ENCODE measurements around the gene ZC3H13.

ZC3H13 gene

GRCh38 chr13:45940061-45940460 is 112.5 kb downstream of the ZC3H13 start:
- no peak for DNase-seq (ENCODE audit: low read depth in 2 of 2)

DNA sequence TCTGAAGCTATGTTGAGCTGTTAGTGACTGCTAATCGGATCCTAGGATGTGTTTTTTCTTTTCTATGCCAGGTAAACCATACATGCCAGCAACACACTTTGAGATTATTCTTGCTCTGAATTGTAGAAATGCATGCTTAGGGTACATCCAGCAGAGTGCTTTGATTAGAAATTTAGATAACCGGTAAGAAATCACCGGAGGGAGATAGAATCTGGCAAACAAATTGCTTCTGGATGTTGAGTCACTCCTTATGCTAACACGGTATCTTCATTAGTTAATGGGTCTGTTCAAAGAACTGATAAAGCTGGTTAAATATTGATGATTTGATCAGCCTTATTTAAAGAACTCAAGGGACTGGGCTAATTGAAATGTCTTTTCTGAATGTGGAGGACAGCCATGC is 115.9 kb downstream of the ZC3H13 start:
- DNase-seq (ENCODE audit: low read depth in 2 of 2) = no peak

- DNase-seq (ENCODE audit: low read depth in 2 of 2) = no peak
These were observed 118.3 kb downstream of the ZC3H13 start for GRCh38 chr13:45934283-45934682.

DNA sequence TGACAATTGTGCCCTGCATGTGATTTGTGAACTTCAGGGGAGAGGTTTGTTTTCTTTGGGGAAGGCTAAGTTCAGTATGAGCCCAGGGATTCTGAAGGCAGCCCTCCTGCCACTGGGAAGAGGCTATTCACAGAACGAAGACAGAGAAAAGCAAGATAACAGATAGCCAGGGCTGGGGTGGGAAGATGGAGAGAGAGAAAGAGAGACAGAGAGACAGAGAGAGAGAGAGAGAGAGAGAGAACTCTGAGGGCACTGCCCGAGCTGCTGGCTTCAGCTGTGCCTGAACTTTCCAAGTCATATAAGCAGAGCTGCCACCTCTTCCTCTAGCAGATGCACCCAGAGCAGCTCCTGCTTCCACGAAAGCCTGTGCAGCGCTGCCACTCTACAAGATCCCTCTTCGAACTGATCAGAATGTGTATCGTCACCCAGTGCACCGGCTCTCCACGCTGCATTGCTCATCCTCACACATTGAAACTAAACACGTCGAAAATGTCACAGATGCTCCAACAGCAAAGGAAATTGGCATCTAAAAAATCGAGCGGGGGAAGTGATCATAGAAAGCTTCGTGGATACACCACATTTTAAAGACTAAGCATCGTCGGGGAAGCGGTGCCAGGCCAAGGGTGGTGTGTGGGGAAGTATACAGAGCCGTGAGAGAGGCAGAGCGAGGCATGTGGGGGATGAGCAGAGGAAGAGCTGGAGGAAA is 119.2 kb downstream of the ZC3H13 start:
- DNase-seq (ENCODE audit: low read depth in 2 of 2) = no peak

DNA sequence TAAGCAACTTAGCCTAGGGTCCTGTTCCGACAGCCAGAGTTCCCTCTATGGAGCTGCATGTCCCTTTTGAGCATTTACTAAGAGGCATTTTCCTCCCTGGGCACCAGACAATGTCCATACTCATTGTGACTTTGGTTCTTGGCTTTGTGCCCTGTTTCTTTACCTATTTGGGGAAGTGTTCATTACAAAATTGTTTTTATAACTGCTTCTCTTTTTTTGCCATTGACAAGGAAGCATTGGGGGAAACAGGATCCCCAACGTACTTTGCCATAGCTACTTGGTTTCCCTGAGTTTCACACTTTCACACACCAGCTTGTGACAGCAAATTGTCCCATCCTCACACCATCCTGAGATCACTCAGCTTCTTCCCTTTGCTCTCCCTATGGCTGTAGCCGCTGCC is 119.9 kb downstream of the ZC3H13 start:
- DNase-seq (ENCODE audit: low read depth in 2 of 2) = no peak

DNA sequence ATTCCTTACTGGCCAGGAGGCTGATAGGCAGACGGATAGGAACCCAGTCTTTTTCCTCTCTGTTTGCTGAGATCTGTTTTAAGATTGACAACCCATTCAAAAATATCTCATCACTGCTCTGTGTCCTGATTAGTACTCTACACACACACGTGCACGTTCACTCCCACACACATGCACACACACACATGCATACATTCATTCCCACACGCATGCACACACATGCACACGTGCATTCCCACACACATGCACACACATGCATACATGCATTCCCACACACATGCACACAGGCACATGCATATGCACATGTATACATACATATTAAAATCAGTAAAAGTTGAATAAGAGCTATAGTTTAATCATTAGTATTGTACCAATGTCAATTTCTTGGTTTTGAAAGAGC is 120.4 kb downstream of the ZC3H13 start:
- DNase-seq (ENCODE audit: low read depth in 2 of 2) = no peak

- DNase-seq (ENCODE audit: low read depth in 2 of 2) = no peak
These were observed 121.3 kb downstream of the ZC3H13 start for GRCh38 chr13:45931211-45931610.

- DNase-seq (ENCODE audit: low read depth in 2 of 2) = no peak
These were observed 122.4 kb downstream of the ZC3H13 start for GRCh38 chr13:45930177-45930576.

DNA sequence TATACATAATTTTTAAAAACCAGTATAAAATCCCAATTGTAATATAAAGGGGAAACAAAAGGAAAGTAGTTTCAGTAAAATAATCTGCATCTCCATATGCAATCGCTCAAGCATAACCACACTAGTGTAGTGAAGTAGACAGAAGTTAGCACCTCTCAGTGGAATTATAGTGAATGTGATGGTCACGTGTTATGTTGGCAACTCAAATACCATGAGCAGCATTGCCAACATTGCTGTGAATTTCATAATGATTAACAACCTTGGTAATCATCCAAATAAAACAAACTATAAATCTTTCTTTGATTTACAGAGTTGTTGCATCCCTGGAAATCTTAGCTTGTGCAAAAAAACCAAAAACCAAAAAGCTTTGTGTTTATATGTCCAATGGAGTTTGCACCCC is 123.7 kb downstream of the ZC3H13 start:
- no peak for DNase-seq (ENCODE audit: low read depth in 2 of 2)

DNA sequence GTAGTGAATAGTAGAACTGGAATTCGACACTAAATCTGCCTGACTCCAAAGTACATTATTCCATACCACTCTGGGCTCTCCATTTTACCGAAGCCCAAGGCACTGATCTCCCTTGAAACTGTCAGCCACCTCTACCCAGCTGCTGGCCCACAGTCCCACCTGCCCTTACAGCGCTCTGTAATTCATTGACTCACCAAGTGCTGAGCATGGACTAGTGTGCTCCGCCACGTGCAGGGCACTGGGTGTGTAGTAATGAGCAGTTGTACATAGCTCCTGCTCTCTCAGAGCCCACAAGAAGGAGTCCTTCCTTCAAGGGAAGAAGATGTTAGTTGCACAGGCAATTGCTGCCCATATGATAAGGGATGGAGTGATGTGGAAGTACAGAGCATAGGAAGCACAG is 124.4 kb downstream of the ZC3H13 start:
- DNase-seq (ENCODE audit: low read depth in 2 of 2) = no peak

DNA sequence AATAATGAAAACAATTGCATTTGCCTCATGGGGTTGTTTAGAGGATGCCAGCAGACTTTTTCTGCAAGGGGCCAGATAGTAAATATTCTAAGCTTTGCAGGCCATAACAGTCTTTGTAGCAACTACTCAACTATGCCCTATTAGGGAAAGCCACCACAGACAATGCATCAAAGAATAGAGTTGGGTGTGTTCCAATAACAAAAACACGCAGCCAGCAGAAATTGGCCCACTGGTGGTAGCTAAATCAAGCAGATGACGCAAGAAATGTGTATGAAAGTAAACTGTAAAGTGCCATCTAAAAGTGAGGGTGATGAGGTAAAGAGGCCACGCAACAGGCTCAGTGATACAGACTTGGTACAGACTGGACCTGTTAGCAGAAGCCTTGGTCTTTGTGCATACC is 125.8 kb downstream of the ZC3H13 start:
- no peak for DNase-seq (ENCODE audit: low read depth in 2 of 2)

GRCh38 chr13:45925151-45925550 is 127.4 kb downstream of the ZC3H13 start:
- no peak for DNase-seq (ENCODE audit: low read depth in 2 of 2)

- DNase-seq (ENCODE audit: low read depth in 2 of 2) = no peak
These were observed 131.3 kb downstream of the ZC3H13 start for GRCh38 chr13:45921162-45921736.

DNA sequence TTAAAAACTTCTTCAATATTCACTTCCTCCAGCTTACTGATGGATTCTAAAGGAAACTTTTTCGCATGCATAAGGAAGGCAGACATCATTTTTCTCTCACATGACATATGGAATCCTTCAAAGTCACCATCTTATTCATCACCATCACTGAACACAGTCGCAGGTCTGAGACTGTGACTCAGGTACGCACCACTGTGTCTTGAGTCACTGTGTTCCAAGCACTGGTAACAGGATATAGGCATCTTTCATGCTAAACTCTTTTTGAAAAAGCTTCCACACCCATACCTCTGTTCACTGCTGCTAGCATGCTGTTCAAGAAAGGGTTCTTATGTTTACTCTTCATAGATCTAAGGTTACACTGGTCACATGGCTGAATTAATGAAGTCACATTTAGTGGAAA is 133.9 kb downstream of the ZC3H13 start:
- DNase-seq (ENCODE audit: low read depth in 2 of 2) = no peak

DNA sequence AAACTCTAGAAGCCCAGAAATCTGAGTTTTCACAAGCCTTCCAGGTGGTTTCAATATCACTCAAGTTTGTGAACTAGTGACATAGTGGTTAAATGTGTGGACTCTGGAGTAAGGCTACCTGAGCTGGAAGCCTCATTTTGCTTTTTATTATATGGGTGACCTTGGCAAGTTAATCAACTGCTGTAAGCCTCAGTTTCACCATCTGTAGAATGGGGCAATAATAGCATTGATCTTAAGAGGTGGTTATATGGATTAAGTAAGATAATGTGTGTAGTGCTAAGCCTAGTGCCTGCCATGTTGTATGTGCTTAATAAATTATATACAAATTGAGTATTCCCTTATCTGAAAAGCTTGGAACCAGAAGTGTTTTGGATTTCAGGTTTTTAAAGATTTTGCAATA is 135.5 kb downstream of the ZC3H13 start:
- DNase-seq (ENCODE audit: low read depth in 2 of 2) = no peak

DNA sequence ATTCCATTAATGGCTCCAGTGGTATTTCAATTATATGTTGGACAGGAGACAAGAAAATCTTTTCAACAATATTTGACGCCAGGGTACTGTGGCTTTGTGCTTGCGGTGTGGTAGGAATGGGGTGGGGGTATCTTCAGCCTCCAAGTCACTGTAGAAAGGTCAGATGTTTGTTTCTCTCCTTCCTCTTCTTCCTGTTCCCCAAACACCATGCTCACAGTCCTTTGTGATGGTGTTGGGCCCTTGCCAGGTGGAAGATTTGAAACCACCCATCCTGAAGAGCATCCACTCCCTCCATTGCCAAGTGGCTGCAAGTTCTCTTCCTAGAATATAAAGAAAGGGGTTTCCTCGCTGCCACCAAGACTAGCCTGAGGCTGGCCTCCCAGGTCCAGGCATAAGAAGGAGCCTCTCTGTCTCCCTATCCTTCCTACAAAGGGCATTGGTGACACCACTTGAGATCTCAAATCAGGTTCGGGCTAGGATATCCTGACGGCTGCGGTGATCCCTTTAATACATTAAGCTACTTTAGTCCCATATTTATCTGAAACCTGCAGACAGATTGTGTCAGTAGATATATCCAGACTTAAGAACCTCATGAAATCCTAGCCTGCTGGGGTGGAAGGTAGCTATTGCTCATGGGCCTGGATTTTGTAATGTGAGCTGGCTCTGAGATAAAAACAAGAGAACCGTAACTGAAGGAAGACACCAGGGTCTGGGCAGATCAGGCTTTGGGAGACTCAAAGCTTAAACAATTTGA is 136.7 kb downstream of the ZC3H13 start:
- DNase-seq (ENCODE audit: low read depth in 2 of 2) = no peak

GRCh38 chr13:45909673-45910072 is 142.9 kb downstream of the ZC3H13 start:
- DNase-seq (ENCODE audit: low read depth in 2 of 2) = no peak

GRCh38 chr13:45909089-45909488 is 143.5 kb downstream of the ZC3H13 start:
- no peak for DNase-seq (ENCODE audit: low read depth in 2 of 2)

DNA sequence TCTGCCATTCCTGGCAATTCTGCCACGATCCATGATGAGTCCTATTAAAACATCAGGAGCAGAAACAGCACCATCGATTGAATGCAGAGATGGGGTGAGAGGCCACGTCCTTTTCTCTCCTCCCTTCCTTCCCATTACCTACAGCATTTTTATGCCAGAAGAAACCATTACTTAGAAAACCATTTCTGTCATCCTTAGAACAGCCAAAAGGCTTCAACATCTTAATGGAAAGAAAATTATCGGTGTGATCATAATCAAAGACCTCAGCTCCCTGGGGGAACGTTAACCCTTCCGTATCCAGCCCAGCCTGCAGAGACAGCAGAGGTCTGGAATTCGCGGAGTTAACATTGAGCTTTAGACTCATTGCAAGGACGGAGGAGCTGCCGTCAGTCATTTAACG is 145.0 kb downstream of the ZC3H13 start:
- DNase-seq (ENCODE audit: low read depth in 2 of 2) = no peak
